Sigmoid colon (tissue), 4 donors: ENCODE data around the gene CLDN15.

ENCODE experiments used
- POLR2A ChIP-seq, 2 donors: fragments of 450-650 bp; IDR thresholded peaks; one replicate each; pipeline ENCODE4 v1.6.1; 2016; ENCODE audit warnings: antibody characterized with exemption in 2 of 2, mild to moderate bottlenecking in 2 of 2, moderate library complexity in 2 of 2
- POLR2AphosphoS5 ChIP-seq, 4 donors: sonication (generic); formaldehyde crosslinking; IDR thresholded peaks; one replicate each; pipeline ENCODE4 v1.6.1; 2017; ENCODE audit warnings: antibody characterized with exemption in 4 of 4

DNA sequence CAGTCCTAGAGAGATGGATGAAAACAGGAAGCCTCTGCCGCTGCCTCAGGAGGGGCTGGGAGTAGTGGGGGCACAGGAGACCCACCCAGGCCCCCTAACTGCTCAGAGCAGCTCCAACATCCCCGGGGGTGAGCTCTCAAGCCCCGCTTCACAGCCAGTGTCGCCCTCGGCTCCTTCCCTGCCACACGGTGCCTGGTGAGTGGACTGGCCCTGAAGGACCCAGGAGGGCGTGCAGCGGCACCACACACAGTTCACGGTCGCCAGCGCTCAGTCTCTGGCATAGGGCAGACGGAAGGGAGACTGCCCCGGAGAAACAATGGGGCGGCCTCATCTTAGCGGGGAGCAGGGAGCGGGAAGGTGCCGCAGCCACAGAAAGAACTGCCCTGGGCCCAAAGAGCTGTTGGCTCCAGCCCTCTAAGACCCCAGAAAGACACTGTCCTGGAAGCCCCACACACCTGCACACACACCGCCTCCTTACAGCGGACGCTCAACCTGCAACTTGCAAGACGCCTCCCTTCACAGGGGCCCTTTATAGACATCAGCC is 1.2 kb downstream of the CLDN15 start:
- no peak for TF ChIP-seq POLR2AphosphoS5 (IDR thresholded peaks at IDR 0.05)
- TF ChIP-seq POLR2A (IDR thresholded peaks at IDR 0.05) = no peak
